Measurements from ENCODE around the gene ZNF664.

GRCh38 chr12:124008595-124008994 is 35.6 kb downstream of the ZNF664 start:
- TF ChIP-seq CTCF (IDR thresholded peaks at IDR 0.05) (no peak), POLR2A (IDR thresholded peaks at IDR 0.05) (no peak)
